NCI-H2227 (cell line): ENCODE results near the gene COA1.
"Not testable (repeated sequence)": the region's sequence is repeated elsewhere in the genome, so short reads cannot be mapped to it uniquely, and the experiment has no call there.

Experiments
- DNase-seq: peaks from one replicate; lab custom pipeline; 2025; ENCODE audit not compliant: unreplicated experiment; lab: John Stamatoyannopoulos, UW

COA1 gene

DNA sequence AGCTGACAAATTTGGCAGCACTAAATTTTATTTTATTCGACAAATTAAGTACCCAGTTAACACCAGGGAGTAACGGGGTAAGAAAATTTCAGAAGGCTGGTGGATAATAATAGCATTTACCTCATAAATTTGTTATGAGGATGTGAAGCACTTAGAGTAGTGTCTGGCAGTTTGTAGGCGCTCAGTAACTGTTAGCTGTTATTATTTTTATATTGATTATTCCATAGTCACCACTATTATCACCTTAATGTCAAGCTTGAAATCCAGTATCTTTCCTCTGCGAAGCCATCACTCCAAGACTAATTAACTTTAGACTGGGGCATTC lies 563 bp upstream of the COA1 start:
- no peak for DNase-seq

DNA sequence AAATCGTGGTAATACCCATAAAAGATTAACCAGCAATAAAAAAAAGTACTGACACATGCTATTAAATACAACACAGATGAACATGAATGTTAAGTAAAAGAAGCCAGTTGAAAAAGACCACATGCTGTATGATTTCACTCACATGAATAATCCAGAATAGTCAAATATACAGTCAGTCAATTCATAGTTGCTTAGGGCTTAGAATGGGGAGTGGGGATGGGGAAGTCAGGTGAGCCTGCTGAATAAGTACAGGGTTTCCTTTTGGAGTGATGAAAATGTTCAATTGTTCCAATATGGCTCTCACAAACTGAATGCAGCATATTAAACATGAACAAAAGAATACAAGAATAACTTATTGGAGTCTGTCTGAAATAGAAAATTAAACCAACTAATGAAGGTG lies 1.8 kb downstream of the COA1 start:
- no peak for DNase-seq

DNA sequence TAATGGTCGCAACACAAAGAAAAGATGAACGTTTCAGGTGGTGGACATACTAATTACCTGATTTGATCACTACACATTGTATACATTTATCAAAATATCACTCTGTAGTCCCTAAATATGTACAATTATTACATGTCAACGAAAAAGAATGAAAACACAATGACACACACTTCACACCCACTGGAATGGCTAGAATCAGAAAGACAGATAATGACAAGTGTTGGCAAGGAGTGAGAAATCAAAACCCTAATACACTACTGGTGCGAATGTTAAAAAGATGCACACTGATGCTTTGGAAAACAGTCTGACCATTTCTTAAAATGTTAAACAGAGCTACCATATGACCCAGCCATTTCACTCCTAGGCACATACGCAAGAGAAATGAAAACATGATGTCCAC lies 2.3 kb downstream of the COA1 start:
- no peak for DNase-seq

DNA sequence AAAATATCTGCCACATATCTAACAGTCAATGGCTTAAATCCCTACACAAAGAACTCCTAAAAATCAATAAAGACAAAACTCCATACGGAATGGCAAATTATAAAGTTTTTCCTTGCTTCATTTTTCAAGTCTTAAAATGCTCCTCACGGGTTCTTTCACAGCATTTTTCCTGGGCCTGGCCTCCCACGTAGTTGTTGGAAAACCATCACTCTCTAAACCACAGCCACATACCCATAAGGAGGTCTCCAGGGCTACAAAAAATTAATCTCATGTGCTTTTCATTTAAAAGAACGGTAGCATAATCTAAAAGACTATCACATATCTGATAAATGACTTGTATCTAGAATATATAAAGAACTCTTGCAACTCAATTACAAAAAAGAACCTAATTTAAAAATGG lies 2.9 kb downstream of the COA1 start:
- no peak for DNase-seq

DNA sequence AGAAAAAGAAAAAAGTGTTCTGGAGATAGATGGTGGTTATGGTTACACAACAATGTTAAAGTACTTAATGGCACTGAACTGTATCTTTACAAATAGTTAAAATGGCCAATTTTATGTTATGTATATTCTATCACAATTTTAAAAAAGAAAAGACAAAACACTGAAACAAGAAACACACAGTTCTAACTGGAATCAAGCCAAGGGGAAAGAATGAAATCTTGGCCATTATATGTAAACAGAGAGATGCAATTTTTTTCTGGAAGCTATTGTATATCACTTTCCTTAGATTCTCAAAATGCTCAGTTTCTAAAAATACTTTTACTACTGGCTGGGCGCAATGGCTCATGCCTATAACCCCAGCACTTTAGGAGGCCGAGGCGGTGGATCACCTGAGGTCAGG lies 4.1 kb downstream of the COA1 start:
- no peak for DNase-seq

DNA sequence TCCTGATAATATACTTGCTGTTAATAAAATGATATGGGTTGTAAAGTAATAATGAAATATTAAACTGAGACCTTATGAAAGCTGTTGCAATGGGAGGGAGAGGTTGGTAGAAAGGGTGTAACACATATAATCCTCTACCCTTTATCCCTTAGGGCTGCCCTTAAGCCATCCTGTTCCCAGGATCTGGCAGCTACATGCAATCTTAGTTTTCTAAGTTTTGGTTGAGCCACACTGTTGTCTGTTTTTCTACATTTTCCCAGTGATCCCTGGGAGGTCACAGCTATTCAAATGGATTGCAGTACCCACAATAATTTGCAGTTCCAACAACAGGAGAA lies 6.3 kb downstream of the COA1 start:
- no peak for DNase-seq

DNA sequence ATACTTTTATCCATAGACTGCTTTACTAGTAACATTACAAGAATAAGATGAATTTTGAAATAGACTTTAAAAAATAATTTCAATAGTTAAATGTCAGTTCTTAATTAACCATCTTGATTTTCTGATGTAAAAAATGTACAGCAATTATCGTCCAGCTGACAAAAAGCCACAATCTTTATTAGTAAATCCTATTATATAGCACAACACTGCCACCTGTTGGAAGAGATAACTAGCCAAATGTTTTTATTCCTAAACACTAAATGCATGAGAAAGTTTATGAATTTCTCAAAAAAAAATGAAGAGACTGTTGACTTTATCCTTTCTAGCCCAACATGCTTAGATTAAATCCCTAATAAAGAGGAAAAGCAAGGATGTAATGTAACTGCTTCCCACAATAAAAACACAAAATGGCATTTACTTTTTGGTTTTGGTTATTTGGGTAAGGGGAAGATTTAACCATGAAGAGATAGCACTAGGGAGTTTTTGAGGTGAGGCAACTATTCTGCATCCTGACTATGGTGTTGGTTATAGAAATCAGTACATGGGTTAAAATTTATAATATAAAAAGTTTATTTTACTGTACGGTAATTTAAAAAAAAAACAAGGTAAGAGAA lies 8.0 kb downstream of the COA1 start:
- DNase-seq: peak; percentile 35

DNA sequence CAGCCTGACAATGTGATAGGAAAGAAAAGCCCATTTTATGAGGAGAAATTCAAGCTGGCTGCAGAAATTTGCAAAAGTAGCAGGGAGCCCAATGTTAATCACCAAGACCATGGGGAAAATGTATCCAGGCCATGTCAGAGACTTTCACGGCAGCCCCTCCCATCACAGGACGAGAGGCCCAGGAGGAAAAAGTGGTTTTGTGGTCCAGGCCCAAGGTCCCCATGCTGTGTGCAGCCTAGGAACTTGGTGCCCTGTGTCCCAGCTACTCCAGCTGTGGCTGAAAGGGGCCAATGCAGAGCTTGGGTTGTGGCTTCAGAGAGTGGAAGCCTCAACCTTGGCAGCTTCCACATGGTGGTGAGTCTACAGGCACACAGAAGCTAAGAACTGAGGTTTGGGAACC lies 12.7 kb downstream of the COA1 start:
- DNase-seq: no peak

DNA sequence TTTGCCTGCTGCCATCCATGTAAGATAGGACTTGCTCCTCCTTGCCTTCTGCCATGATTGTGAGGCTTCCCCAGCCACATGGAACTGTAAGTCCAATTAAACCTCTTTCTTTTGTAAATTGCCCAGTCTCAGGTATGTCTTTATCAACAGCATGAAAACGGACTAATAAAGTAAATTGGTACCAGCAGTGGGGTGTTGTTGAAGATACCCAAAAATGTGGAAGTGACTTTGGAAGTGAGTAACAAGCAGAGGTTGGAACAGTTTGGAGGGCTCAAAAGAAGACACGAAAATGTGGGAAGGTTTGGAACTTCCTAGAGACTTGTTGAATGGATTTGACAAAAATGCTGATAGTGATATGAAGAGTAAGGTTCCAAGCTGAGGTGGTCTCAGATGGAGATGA lies 13.4 kb downstream of the COA1 start:
- not testable (repeated sequence) for DNase-seq

DNA sequence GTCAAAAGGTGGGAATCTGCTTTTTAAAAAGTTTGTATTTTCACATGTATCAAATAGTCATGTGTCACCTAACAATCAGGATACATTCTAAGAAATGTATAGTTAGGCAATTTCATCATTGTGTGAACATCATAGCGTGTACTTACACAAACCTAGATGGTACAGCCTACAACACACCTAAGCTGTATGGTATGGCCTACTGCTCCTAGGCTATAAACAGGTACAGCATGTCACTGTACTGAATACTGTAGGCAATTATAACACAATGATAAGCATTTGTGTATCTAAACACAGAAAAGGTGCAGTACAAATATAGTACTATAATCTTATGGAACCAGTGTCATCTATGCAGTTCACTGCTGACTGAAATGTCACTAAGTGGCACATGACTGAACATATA lies 17.8 kb downstream of the COA1 start:
- no peak for DNase-seq

DNA sequence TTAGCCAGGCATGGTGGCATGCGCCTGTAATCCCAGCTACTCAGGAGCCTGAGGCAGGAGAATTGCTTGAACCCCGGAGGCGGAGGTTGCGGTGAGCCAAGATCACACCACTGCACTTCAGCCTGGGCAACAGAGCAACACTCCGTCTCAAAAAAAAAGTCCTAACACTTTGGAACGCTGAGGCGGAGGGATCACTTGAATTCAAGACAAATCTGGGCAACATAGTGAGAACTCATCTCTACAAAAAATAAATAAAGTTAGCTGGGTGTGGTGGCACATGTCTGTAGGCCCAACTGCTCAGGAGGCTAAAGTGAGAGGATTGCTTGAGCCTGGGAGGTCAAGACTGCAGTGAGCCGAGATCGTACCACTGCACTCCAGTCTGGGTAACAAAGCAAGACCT lies 21.3 kb downstream of the COA1 start:
- DNase-seq: not testable (repeated sequence)

DNA sequence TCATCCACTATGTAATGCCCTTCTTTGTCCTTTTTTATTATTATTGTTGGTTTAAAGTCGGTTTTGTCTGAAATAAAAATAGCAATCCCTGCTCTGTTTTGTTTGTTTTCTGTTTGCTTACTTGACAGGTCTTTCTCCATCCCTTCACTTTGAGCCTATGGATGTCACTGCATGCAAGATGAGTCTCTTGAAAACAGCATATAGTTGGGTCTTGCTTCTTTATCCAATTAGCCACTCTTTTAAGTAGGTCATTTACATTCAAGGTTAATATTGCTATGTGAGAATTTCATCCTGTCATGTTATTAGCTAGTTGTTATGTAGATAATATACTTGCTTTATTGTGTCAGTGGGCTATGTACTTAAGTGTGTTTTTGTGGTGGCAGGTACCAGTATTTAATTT lies 25.8 kb downstream of the COA1 start:
- DNase-seq: no peak

DNA sequence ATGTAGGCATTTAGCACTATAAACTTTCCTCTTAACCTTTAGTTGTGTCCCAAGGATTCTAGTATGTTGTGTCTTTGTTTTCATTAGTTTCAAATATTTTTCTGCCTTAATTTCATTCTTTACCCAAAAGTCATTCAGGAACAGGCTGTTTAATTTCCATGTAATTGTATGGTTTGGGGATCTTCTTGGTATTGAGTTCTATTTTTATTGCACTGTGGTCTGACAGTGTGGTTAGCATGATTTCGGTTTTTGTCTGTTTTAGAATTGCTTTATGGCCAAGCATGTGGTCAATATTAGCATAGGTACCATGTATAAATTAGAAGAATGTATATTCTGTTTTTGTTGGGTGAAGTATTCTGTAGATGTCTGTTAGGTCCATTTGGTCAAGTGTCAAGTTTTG lies 26.3 kb downstream of the COA1 start:
- DNase-seq: no peak

DNA sequence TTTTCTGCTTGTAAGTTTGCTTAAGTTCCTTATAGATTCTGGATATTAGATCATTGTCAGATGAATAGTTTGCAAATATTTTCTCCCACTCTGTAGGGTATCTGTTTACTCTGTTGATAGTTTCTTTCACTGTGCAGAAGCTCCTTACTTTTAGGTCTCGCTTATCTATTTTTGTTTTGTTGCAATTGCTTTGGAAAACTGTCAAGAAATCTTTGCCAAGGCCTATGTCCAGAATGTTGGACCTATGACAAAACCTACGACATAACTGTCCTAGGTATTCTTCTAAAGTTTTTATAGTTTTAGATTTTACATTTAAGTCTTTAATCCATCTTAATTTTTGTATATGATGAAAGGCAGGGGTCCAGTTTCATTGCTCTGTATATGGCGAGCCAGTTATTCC lies 27.4 kb downstream of the COA1 start:
- DNase-seq: no peak

DNA sequence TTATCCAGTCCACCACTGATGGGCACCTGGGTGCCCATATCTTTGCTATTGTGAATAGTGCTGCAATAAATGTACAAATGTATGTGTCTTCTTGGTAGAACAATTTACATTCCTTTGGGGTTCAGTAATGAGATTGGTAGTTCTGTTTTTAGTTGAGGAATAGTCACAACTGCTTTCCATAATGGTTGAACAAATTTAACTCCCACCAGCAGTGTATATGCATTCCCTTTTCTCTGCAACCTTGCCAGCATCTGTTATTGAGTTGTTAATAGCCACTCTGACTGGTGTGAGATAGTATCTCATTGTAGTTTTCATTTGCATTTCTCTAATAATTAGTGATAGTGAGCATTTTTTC lies 27.8 kb downstream of the COA1 start:
- DNase-seq: no peak

DNA sequence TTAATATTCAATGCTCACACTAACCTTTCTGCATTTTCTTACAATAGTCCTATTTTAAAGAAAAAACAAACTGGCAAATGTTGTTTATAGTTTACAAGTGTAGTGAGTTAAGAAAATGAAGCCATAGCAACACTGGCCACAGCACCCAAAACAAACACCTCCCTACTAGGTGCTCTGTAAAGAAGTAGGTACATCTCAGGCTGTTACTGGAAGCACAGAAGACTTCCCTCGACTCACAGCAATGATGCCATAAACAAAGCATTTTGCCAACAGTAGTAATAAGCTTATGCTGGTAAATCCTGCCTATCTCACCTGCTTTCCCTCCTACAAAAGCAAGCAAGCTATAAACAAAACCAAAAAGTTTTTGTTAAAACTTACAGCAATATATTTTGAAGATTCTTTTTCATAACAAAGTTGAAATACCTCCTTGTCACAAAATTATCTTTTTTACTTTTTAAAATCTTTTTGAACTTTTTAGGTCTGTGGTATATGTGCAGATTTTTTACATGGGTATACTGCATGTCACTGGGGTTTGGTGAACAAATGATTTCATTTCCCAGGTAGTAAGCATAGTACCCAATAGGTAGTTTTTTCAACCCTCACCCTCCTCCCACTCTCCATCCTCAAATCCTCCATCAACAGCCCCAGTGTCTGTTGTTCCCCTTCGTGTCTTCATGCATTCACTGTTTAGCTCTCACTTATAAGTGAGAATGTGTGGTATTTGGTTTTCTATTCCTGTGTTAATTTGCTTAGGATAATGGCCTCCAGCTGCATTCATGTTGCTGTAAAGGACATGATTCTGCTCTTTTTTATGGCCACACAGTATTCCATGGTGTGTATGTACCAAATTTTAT lies 28.4 kb downstream of the COA1 start:
- DNase-seq: no peak

DNA sequence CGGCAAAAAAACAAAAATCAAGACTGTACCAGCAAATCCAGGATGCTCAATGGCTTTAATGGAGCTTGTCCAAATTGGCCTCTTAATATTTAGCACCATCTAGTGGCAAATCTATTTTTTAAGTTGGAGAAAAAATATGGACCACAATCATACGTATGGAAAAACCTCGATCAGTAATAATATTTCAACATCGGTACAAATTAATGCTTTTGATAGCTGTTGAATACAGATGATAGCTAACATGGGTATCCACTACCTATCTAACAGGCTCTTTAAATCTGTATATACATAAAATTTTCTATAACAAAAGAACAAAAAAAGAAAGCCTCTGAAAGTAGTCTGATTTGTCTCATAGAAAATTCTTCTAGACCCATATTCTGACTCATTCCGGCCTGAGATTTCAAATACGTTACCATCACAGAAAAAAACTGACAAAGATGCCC lies 29.2 kb downstream of the COA1 start:
- DNase-seq: peak; percentile 59

DNA sequence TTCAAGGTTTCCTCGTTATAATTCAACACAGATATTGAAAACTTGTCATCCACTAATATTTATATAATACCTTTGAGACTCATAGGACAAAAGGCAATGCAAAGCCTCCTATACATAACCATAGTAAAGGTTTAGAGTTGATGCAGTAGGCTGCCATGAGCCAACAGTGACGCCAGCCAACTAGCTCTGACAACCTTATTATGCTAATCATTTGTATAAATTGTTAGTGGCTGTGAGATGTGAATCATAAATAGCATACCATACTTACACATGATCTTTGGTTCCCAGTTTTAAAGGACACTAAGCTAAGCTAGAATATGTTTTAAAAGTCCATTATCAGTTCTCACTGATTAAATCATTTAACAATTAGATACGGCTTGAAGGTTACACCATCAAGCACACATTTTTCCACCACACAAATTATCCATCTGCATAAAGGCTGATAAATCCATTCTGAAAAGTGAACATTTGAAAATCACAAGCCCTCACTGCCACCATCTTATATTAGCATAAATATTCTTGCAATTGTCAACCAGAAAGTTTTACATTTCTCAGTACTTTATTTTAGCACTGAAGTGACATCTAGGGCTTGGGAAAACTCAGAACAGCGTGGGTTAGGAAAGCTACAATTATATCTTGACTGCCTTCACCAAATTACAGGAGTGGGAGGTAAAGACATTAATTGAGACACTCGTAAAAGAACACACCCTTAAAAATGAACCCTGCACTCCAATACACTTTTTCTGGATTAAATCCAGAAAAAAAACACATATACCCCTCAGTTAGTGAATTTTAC lies 30.7 kb downstream of the COA1 start:
- no peak for DNase-seq

DNA sequence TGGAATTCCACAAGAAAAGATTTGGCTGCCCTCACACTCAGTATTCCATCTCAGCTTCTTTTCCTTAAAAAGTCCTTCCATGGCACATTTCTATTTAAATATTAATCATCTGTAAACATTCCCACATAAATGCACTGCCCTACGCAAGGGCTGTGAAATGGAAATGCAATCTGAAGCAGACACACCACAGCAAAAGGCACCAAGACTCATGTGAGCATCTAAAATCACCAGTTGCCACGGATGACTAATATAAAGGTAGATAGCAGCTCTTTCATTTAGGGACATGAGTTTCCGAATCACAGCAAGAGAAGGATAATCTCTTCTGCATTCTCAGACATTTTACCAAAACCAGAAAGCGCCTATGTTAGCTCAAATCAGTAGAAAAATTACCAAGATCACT lies 31.6 kb downstream of the COA1 start:
- no peak for DNase-seq

DNA sequence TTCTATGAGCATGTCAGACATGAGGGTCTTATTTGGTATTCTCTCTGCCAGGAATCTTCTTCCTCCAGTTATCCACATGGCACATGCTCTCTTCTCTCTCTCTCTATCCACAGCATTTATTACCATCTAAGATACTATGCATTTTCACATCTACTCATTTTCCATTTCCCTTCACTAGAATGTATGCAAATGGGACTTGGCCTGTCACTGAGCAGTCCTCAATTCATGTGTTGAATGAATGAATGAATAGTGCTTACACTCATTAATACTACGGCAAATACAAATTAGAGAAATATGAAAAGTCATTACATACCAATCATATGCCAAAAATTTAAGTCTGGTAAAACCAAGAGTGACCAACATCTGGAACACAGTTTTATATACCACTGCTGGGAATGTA lies 34.0 kb downstream of the COA1 start:
- no peak for DNase-seq

DNA sequence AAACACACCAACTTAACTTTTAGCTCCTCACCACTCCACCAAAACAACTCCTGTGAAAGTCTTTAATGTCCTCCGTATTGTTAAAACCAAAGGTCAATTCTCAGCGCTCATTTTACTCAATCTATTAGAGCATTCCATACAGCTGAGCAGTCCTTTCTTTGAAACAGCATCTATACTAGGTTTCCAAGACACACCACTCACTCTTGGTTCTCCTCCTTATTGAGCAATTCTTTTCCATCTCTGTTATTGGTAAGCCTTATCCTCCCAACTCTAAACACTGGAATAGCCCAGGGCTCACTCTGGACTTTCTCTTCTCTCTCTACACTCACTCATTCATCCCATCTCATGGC lies 34.9 kb downstream of the COA1 start:
- DNase-seq: no peak

DNA sequence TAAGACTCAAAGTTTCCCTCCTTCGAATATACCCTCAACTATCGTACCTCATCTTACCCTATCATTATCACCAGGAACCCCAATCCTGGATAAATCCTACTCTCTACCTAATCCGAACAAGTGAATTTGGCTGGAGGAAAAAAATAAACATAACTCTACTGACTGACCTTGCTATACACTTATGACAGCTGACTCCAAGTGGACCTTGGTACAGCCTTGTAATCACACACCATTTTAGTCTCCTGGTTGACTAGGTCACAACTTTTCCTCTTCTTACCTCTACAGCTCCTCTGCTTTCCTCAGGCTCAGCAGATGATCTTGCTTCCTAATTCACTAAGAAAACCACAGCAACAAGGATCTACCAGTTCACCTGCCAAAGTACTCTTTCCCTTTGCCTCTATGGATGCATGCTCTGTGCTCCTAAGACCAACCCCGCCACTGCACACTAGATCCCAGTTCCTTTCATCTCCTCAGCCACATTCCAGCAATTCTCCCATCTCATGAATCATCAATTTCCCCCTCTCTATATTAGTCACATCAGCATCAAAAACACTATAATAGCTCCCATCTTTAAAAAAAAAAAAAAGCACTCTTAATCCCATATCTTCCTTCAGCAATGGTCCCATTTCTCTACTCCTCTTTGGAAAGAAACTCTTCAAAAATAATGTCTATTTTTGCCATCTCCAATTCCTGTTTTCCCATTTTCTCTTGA lies 35.5 kb downstream of the COA1 start:
- DNase-seq: no peak
